Measurements from ENCODE around the gene CLDN4. TPM values are rescaled to one million over a fixed set of nuclear protein-coding genes. Genes with fewer than 3 reads are reported as not detected.

CLDN4 gene
- total and polyA plus RNA-seq, 9 of the 15 experiments (the other 6 are each of a cell fraction or from before 2014, with no cell fraction given), result 0.05 to 0.60 (median 0.06) TPM; not detected in 3

DNA sequence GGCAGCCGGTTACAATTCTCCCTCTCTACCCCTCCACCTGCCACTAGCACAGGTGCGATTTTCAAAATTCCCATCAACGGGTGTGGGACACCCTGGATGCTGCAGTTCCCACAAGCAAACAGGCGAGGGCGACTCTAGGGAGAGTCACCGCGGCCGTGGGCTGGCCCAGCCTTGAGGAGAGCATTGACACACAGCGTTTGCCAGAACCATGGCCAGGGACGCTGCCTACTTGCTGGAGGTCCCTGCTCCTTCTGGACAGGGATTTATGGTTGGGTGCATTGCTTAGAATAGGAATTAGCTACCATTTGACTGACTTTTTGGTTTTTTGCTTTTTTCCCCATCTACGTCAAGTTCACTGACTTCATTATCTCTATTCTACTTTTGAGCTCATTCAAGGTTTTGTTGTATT is 19.0 kb upstream of the CLDN4 start (continued):
- TF ChIP-seq, protein P1, sequence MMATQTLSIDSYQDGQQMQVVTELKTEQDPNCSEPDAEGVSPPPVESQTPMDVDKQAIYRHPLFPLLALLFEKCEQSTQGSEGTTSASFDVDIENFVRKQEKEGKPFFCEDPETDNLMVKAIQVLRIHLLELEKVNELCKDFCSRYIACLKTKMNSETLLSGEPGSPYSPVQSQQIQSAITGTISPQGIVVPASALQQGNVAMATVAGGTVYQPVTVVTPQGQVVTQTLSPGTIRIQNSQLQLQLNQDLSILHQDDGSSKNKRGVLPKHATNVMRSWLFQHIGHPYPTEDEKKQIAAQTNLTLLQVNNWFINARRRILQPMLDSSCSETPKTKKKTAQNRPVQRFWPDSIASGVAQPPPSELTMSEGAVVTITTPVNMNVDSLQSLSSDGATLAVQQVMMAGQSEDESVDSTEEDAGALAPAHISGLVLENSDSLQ (IDR thresholded peaks at IDR 0.05), result no peak
- no peak for TF ChIP-seq ASH1L (IDR thresholded peaks at IDR 0.05; ENCODE audit: borderline replicate concordance, low read depth, partially characterized antibody)
- no peak for TF ChIP-seq HDAC3 (IDR thresholded peaks at IDR 0.05; ENCODE audit: borderline replicate concordance, partially characterized antibody)

DNA sequence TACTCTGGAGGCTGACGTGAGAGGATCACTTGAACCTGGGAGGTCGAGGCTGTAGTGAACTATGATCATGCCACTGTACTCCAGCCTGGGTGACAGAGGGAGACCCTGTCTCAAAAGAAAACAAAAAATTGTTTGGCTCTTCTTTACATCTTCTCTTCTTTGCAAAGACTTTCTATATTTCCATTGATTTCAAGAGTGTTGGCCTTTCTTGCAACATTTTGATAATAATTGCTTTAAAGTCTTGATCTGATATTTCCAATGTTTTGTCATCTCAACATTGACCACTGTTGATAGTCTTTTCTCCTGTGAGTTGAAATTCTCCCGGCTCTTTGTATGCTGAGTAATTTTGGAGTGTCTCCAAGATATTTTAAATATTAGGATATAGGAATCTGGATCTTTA is 17.8 kb upstream of the CLDN4 start:
- ATAC-seq, result no peak
- Histone ChIP-seq H2AFZ (ENCODE audit: low read depth, low read length) (no peak overlapping the region), H3K4me1 (replicated peaks in 1 of 2; ENCODE audit: control insufficient read depth in 2 of 2, insufficient read depth in 2 of 2, low read length in 2 of 2) (peaks cover 0 to 10% of the 10 kb centered on the region in 2 experiments; a peak in 2 of 5 replicates), H3K9ac (ENCODE audit: insufficient read depth in 1 of 2, low read depth in 2 of 2, low read length in 2 of 2) (no peak overlapping the region), H3K9me1 (ENCODE audit: control insufficient read depth, insufficient read depth, low read length) (no peaks in the 10 kb centered on the region), H4K20me1 (replicated peaks; ENCODE audit: control insufficient read depth, insufficient read depth, low read length) (no peaks in the 10 kb centered on the region), H3K4me3 (no peak overlapping the region), H3K4me2 (ENCODE audit: insufficient read depth, low read length) (no peak overlapping the region), H3K27ac (ENCODE audit: extremely low read depth, low read depth, low read length) (no peak overlapping the region), H3K27me3 (ENCODE audit: control insufficient read depth in 2 of 2, insufficient read depth in 2 of 2, low read length in 2 of 2) (no peaks in the 10 kb centered on the region), H3K36me3 (ENCODE audit: control insufficient read depth, insufficient read depth, low read length) (no peaks in the 10 kb centered on the region), H3K79me2 (ENCODE audit: control insufficient read depth, insufficient read depth, low read length) (no peaks in the 10 kb centered on the region), H3K9me3 (replicated peaks; ENCODE audit: control insufficient read depth, insufficient read depth, low read depth, low read length) (no peaks in the 10 kb centered on the region)
- no peak for TF ChIP-seq HNRNPK (IDR thresholded peaks at IDR 0.05; ENCODE audit: low read depth, low read length, poor library complexity, severe bottlenecking)
- no peak for TF ChIP-seq HNRNPUL1 (IDR thresholded peaks at IDR 0.05; ENCODE audit: low read length)
- TF ChIP-seq EP400 (IDR thresholded peaks at IDR 0.05), result no peak
- TF ChIP-seq RBM34 (IDR thresholded peaks at IDR 0.05; ENCODE audit: borderline replicate concordance, insufficient read depth, low read length), result no peak
- TF ChIP-seq KLF13 (tag; IDR thresholded peaks at IDR 0.05; ENCODE audit: borderline replicate concordance, low read depth), result no peak
- TF ChIP-seq CREB1 (IDR thresholded peaks at IDR 0.05), result no peak
- no peak for TF ChIP-seq CREB1 (CRISPR knock-in tag; IDR thresholded peaks at IDR 0.05)
- no peak for FAIRE-seq
- intact Hi-C loops (cut with micrococcal nuclease), result no loop called here
- BruUV-seq (replicated peaks), result no TSS peak
- CTCF ChIA-PET (ENCODE audit: low intra/inter-chr PET ratio), result interaction anchor here (2.1 kb wide), 1 partner anchor 42 kb away, joined by 19 read pairs; no protein-coding TSS in a partner anchor
- POLR2A ChIA-PET, result interaction anchor here (0.6 kb wide), 2 partner anchors 30 to 1944 kb away, joined by 4 read pairs; no protein-coding TSS in a partner anchor
- in situ Hi-C loops (cut with MboI), result no loop called here
- WGBS (ENCODE audit: insufficient coverage, low coverage, missing lambda C conversion rate), result 42% methylated on average over 3 of the region's 3 CpGs
- DNase-seq (ENCODE audit: extremely low read depth in 1 of 4, low spot score in 3 of 4), result no peak

Data from K562 (cell line).